IMR-90 (cell line): ENCODE measurements around the gene FNDC1. TPM values are rescaled to one million over a fixed set of nuclear protein-coding genes. Genes with fewer than 3 reads are reported as not detected.

Source experiments
- ATAC-seq: fragments of 200-7000 bp; cut with Tn5 transposase; 2 replicates; pipeline ENCODE4 v1.9.1; 2020; ENCODE audit warnings: low read depth, mild to moderate bottlenecking, moderate library complexity
- BruUV-seq: library from RNA; stranded (reverse); fragments of 400-500 nt; replicated peaks from 2 replicates; lab custom pipeline; 2021; lab: Mats Ljungman, UMichigan
- CTCF ChIA-PET: fragments of 300-600 bp; formaldehyde crosslinking; extraction: SDS; loops from one replicate; lab custom pipeline; 2021; ENCODE audit warnings: antibody characterized with exemption; lab: Yijun Ruan, JAX
- POLR2A ChIA-PET: fragments of 300-600 bp; sonication (Branson Sonifier 250); formaldehyde crosslinking; loops from one replicate; lab custom pipeline; 2022; ENCODE audit warnings: antibody characterized with exemption; ENCODE audit not compliant: unreplicated experiment; lab: Charles Lee
- DNase-seq: peaks from one replicate; pipeline ENCODE4 v3.0.0; 2013
- H2AFZ ChIP-seq: replicated peaks from 2 replicates; pipeline ENCODE3; 2013; ENCODE audit warnings: low read length, mild to moderate bottlenecking; ENCODE audit not compliant: poor library complexity
- H2AK5ac ChIP-seq: 2 replicates; pipeline ENCODE4 v1.6.1; 2013; ENCODE audit warnings: low read depth, low read length, inconsistent platforms
- H2AK9ac ChIP-seq: replicated peaks from 2 replicates; pipeline ENCODE3; 2013; ENCODE audit warnings: mild to moderate bottlenecking, low read depth, low read length, moderate library complexity; ENCODE audit not compliant: poor library complexity
- H2BK120ac ChIP-seq: 2 replicates; pipeline ENCODE4 v1.6.1; 2013; ENCODE audit warnings: low read depth, low read length, inconsistent platforms
- H2BK15ac ChIP-seq: 3 replicates; pipeline ENCODE4 v1.6.1; 2013; ENCODE audit warnings: low read depth, low read length, inconsistent platforms
- H2BK20ac ChIP-seq: 2 replicates; pipeline ENCODE4 v1.6.1; 2013; ENCODE audit warnings: low read depth, mild to moderate bottlenecking, inconsistent platforms, low read length, moderate library complexity
- H2BK5ac ChIP-seq: 2 replicates; pipeline ENCODE4 v1.6.1; 2013; ENCODE audit warnings: mild to moderate bottlenecking, low read depth, low read length, inconsistent platforms; ENCODE audit not compliant: poor library complexity, severe bottlenecking
- H3K14ac ChIP-seq: replicated peaks from 2 replicates; pipeline ENCODE4 v1.6.1; 2013; ENCODE audit warnings: low read depth, low read length, inconsistent platforms
- H3K18ac ChIP-seq: 2 replicates; pipeline ENCODE4 v1.6.1; 2013; ENCODE audit warnings: low read depth, low read length, control low read depth
- H3K23ac ChIP-seq: 2 replicates; pipeline ENCODE4 v1.6.1; 2013; ENCODE audit warnings: low read depth, low read length, inconsistent platforms
- H3K27ac ChIP-seq: 2 replicates; pipeline ENCODE4 v1.5.1; 2013; ENCODE audit warnings: mild to moderate bottlenecking, control low read depth, low read length; ENCODE audit not compliant: insufficient read depth
- H3K27me3 ChIP-seq: 2 replicates; pipeline ENCODE4 v1.6.1; 2013; ENCODE audit warnings: low read length; ENCODE audit not compliant: control insufficient read depth, insufficient read depth
- H3K36me3 ChIP-seq: 2 replicates; pipeline ENCODE4 v1.6.1; 2013; ENCODE audit warnings: low read length, mixed read lengths; ENCODE audit not compliant: control insufficient read depth, insufficient read depth
- H3K4ac ChIP-seq: 2 replicates; pipeline ENCODE4 v1.6.1; 2013; ENCODE audit warnings: low read depth, low read length, inconsistent platforms
- H3K4me1 ChIP-seq: 2 replicates; pipeline ENCODE4 v1.6.1; 2013; ENCODE audit warnings: low read length, mixed read lengths; ENCODE audit not compliant: control insufficient read depth, insufficient read depth
- H3K4me2 ChIP-seq: 2 replicates; pipeline ENCODE4 v1.6.1; 2013; ENCODE audit warnings: low read depth, mild to moderate bottlenecking, control low read depth, low read length, moderate library complexity
- H3K4me3 ChIP-seq: 2 replicates; pipeline ENCODE4 v1.5.1; 2013; ENCODE audit warnings: low read depth, mild to moderate bottlenecking, control low read depth, low read length, moderate library complexity; ENCODE audit not compliant: insufficient read depth
- H3K56ac ChIP-seq: 2 replicates; pipeline ENCODE4 v1.6.1; 2013; ENCODE audit warnings: low read length, inconsistent platforms; ENCODE audit not compliant: insufficient read depth; ENCODE audit errors: extremely low read depth
- H3K79me1 ChIP-seq, 2 experiments: 2 replicates each; pipeline ENCODE4 v1.6.1; 2013; ENCODE audit warnings: low read length in 2 of 2, inconsistent platforms in 1 of 2, low read depth in 1 of 2
- H3K9ac ChIP-seq: 2 replicates; pipeline ENCODE4 v1.6.1; 2013; ENCODE audit warnings: low read depth, low read length, control low read depth
- H3K9me1 ChIP-seq: 2 replicates; pipeline ENCODE4 v1.6.1; 2013; ENCODE audit warnings: low read length, inconsistent platforms; ENCODE audit not compliant: insufficient read depth
- H3K9me3 ChIP-seq: 2 replicates; pipeline ENCODE4 v1.6.1; 2013; ENCODE audit warnings: low read length; ENCODE audit not compliant: control insufficient read depth, insufficient read depth
- H4K20me1 ChIP-seq: 2 replicates; pipeline ENCODE4 v1.6.1; 2013; ENCODE audit warnings: low read length, inconsistent platforms; ENCODE audit not compliant: insufficient read depth
- H4K5ac ChIP-seq: 2 replicates; pipeline ENCODE4 v1.6.1; 2013; ENCODE audit warnings: mild to moderate bottlenecking, low read depth, low read length, control low read depth
- H4K8ac ChIP-seq, 2 experiments: 2 replicates each; pipeline ENCODE4 v1.6.1; 2013; ENCODE audit warnings: low read depth in 2 of 2, low read length in 2 of 2, control low read depth in 1 of 2, inconsistent platforms in 1 of 2
- H4K91ac ChIP-seq: 2 replicates; pipeline ENCODE4 v1.6.1; 2013; ENCODE audit warnings: low read depth, low read length, inconsistent platforms; ENCODE audit not compliant: insufficient read depth
- BHLHE40 ChIP-seq: fragments of 150-350 bp; IDR thresholded peaks from 2 replicates; pipeline ENCODE4 v1.6.1; 2016; ENCODE audit warnings: mild to moderate bottlenecking, low read depth, low read length
- CEBPB ChIP-seq: IDR thresholded peaks from 2 replicates; pipeline ENCODE4 v1.6.1; 2012; ENCODE audit warnings: low read depth, low read length, improper control_type of control experiment
- CHD1 ChIP-seq: IDR thresholded peaks from 2 replicates; pipeline ENCODE4 v1.6.1; 2012; ENCODE audit warnings: low read depth, low read length, improper control_type of control experiment
- CTCF ChIP-seq: conservative IDR thresholded peaks from 2 replicates; pipeline ENCODE4 v1.5.1; 2012; ENCODE audit warnings: mild to moderate bottlenecking, low read depth, low read length, improper control_type of control experiment
- MAFK ChIP-seq: IDR thresholded peaks from 2 replicates; pipeline ENCODE4 v1.6.1; 2012; ENCODE audit warnings: low read depth, low read length, improper control_type of control experiment
- MAZ ChIP-seq: IDR thresholded peaks from 2 replicates; pipeline ENCODE4 v1.6.1; 2012; ENCODE audit warnings: low read depth, mild to moderate bottlenecking, low read length, improper control_type of control experiment, moderate library complexity, borderline replicate concordance
- MXI1 ChIP-seq: IDR thresholded peaks from 2 replicates; pipeline ENCODE4 v1.6.1; 2012; ENCODE audit warnings: low read depth, mild to moderate bottlenecking, low read length, moderate library complexity, borderline replicate concordance
- POLR2A ChIP-seq: IDR thresholded peaks from 2 replicates; pipeline ENCODE4 v1.6.1; 2012; ENCODE audit warnings: mild to moderate bottlenecking, low read depth, low read length
- RAD21 ChIP-seq: IDR thresholded peaks from 2 replicates; pipeline ENCODE4 v1.6.1; 2012; ENCODE audit warnings: low read length, improper control_type of control experiment
- RFX5 ChIP-seq: IDR thresholded peaks from 2 replicates; pipeline ENCODE4 v1.8.0; 2012; ENCODE audit warnings: low read depth, mild to moderate bottlenecking, low read length, moderate library complexity
- SMC3 ChIP-seq: fragments of 150-350 bp; IDR thresholded peaks from 2 replicates; pipeline ENCODE4 v1.6.1; 2016; ENCODE audit warnings: low read depth, mild to moderate bottlenecking, antibody characterized with exemption, low read length, moderate library complexity
- WGBS, 2 experiments: methylation state at CpG; one replicate each; pipeline versions ENCODE4 v1.1.5 to v1.1.7; 2013; ENCODE audit warnings: missing lambda C conversion rate in 2 of 2; ENCODE audit not compliant: insufficient read length in 1 of 2; ENCODE audit errors: extremely low coverage in 2 of 2; 5-methylcytosine and 5-hydroxymethylcytosine counted together
- dilution Hi-C: fragments of 300-500 bp; cut with HindIII; formaldehyde crosslinking; loops from one replicate; pipeline ENCODE4 v1.14.3; 2018; ENCODE audit warnings: low sequenced_read_pairs; ENCODE audit not compliant: unreplicated experiment
- in situ Hi-C: fragments of 300-500 bp; cut with MboI; formaldehyde crosslinking; loops from 3 replicates; pipeline ENCODE4 v1.14.3; 2019; ENCODE audit warnings: low sequenced_read_pairs, inconsistent platforms, mixed read lengths
- intact Hi-C: fragments of 100-400 bp; cut with micrococcal nuclease; formaldehyde crosslinking; loops from 2 replicates; pipeline ENCODE4 v1.10.0; 2022
- polyA plus RNA-seq, 3 experiments: library from polyadenylated mRNA; depleted of rRNA; stranded (reverse); fragments of >200 nt; gene quantifications; 2 replicates each; pipeline ENCODE4 v1.2.3, GENCODE V29; 2012; ENCODE audit warnings: low replicate concordance in 1 of 3
- total RNA-seq: library from RNA; depleted of rRNA; stranded (reverse); fragments of >200 nt; gene quantifications from 2 replicates; pipeline ENCODE4 v1.2.3, GENCODE V29; 2012
- TF ChIP-seq, protein P1 (sequence below): fragments of 150-350 bp; IDR thresholded peaks from 2 replicates; pipeline ENCODE4 v1.6.1; 2017; ENCODE audit warnings: mild to moderate bottlenecking, antibody characterized with exemption, low read length, low read depth
- TF ChIP-seq, protein P2 (sequence below): fragments of 150-350 bp; IDR thresholded peaks from 2 replicates; pipeline ENCODE4 v1.6.1; 2016; ENCODE audit warnings: low read depth, mild to moderate bottlenecking, low read length, moderate library complexity, borderline replicate concordance

FNDC1 gene
- total and polyA plus RNA-seq, 2 of the 4 experiments (the other 2 are of a cell fraction): 0.03 TPM; not detected in 1

DNA sequence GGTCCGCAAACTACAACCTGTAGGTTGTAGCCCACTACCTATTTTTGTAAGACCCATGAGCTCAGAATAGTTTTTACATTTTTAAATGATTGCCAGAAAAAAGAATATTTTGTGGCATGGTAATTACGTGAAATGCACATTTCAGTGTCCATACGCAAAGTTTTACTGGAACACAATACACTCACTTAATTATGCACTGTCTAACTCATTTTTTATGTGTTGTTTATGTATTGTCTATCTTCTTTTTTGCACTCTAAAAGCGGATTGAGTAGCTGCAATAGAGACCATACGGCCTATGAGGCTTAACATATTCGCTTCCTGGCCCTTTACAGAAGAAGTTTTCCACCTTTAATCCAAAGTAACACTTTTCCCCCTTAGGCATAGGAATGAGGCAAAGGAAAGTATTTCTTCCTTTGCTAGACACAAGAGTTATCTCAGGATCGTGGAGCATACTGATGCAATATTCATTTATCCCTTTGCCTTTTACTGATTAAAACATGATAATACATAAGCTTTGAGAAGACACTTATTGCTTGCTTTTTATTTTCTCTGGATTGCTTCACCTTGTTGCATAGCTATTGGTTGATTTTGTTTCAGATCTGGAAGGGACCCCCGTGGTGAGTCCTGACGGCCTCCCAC lies 69.8 kb downstream of the FNDC1 start:
- no peaks in the 10 kb centered on the region for H3K9me1 ChIP-seq
- no peak overlapping the region for H2AK9ac ChIP-seq
- H3K14ac ChIP-seq: no peak overlapping the region
- H4K20me1 ChIP-seq: no peaks in the 10 kb centered on the region
- no peak overlapping the region for H4K5ac ChIP-seq
- WGBS, 2 experiments: no CpG with 5 or more reads among the region's 9 CpGs
- POLR2A ChIA-PET: no interaction called here
- H3K4me2 ChIP-seq: no peak overlapping the region
- H2BK20ac ChIP-seq: no peak overlapping the region
- H2BK5ac ChIP-seq: no peak overlapping the region
- in situ Hi-C loops: no loop called here
- dilution Hi-C loops: no loop called here
- H3K4me3 ChIP-seq: no peak overlapping the region
- no peak overlapping the region for H3K18ac ChIP-seq
- no peak overlapping the region for H2BK120ac ChIP-seq
- intact Hi-C loops: no loop called here
- H3K27me3 ChIP-seq: peaks cover 8% of the 10 kb centered on the region
- ATAC-seq (no peak), DNase-seq (no peak)
- no peak overlapping the region for H2AFZ ChIP-seq
- no peak overlapping the region for H3K9ac ChIP-seq
- no TSS peak for BruUV-seq
- no peaks in the 10 kb centered on the region for H3K4me1 ChIP-seq
- no peak overlapping the region for H3K4ac ChIP-seq
- H2BK15ac ChIP-seq: no peak overlapping the region
- H3K79me1 ChIP-seq: no peaks in the 10 kb centered on the region
- H3K36me3 ChIP-seq: no peaks in the 10 kb centered on the region
- H3K27ac ChIP-seq: no peak overlapping the region
- H4K91ac ChIP-seq: no peak overlapping the region
- no peak for TF ChIP-seq CHD1
- TF ChIP-seq, protein P1, sequence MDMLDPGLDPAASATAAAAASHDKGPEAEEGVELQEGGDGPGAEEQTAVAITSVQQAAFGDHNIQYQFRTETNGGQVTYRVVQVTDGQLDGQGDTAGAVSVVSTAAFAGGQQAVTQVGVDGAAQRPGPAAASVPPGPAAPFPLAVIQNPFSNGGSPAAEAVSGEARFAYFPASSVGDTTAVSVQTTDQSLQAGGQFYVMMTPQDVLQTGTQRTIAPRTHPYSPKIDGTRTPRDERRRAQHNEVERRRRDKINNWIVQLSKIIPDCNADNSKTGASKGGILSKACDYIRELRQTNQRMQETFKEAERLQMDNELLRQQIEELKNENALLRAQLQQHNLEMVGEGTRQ: no peak
- TF ChIP-seq, protein P2, sequence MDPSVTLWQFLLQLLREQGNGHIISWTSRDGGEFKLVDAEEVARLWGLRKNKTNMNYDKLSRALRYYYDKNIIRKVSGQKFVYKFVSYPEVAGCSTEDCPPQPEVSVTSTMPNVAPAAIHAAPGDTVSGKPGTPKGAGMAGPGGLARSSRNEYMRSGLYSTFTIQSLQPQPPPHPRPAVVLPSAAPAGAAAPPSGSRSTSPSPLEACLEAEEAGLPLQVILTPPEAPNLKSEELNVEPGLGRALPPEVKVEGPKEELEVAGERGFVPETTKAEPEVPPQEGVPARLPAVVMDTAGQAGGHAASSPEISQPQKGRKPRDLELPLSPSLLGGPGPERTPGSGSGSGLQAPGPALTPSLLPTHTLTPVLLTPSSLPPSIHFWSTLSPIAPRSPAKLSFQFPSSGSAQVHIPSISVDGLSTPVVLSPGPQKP: no peak
- TF ChIP-seq RFX5: no peak
- TF ChIP-seq POLR2A: no peak
- no peak for TF ChIP-seq CEBPB
- no peak for TF ChIP-seq MAFK
- TF ChIP-seq BHLHE40: no peak
- no peak for TF ChIP-seq RAD21
- no peak for TF ChIP-seq MXI1
- no peak for TF ChIP-seq CTCF
- no peak for TF ChIP-seq MAZ
- TF ChIP-seq SMC3: no peak
- no peaks in the 10 kb centered on the region for H3K9me3 ChIP-seq
- no peak overlapping the region for H4K8ac ChIP-seq
- H2AK5ac ChIP-seq: no peak overlapping the region
- H3K56ac ChIP-seq: no peak overlapping the region
- CTCF ChIA-PET: interaction anchor here (0.5 to 0.6 kb wide), 2 partner anchors 226 to 383 kb away, joined by 3 to 4 read pairs; no protein-coding TSS in a partner anchor
- no peak overlapping the region for H3K23ac ChIP-seq
